A549 (cell line): ENCODE data around the gene SRCAP.

Experiments used
- CEBPB ChIP-seq, 2 experiments: fragments of >200 bp in 1 of 2; sonication (Bioruptor Twin) in 1 of 2; formaldehyde crosslinking in 1 of 2; IDR thresholded peaks; 2 replicates each; pipeline ENCODE4 v1.6.1; 2012 to 2016
- HEYL ChIP-seq: fragments of 250-450 bp; sonication (Bioruptor Pico); IDR thresholded peaks from 2 replicates; pipeline ENCODE4 v1.8.0; 2021; ENCODE audit warnings: mild to moderate bottlenecking, moderate library complexity
- JUN ChIP-seq, 2 experiments: fragments of >200 bp; sonication (Bioruptor Twin); formaldehyde crosslinking; IDR thresholded peaks; 2 replicates in 1 of 2; 3 replicates in 1 of 2; pipeline ENCODE4 v1.6.1; 2016 to 2017
- KDM1A ChIP-seq: fragments of 200-600 bp; sonication (generic); IDR thresholded peaks from 2 replicates; pipeline ENCODE4 v1.6.1; 2016; ENCODE audit warnings: low read depth, mild to moderate bottlenecking
- POLR2A ChIP-seq: IDR thresholded peaks from 2 replicates; pipeline ENCODE4 v1.6.1; 2012; ENCODE audit warnings: mild to moderate bottlenecking, low read length
- TF ChIP-seq, protein P1 (sequence below): fragments of >200 bp; sonication (Bioruptor Twin); formaldehyde crosslinking; IDR thresholded peaks from 3 replicates; pipeline ENCODE4 v1.5.1; 2016
- TF ChIP-seq, protein P2 (sequence below): IDR thresholded peaks from 2 replicates; pipeline ENCODE4 v1.6.1; 2012
- TF ChIP-seq, protein P3 (sequence below): IDR thresholded peaks from 2 replicates; pipeline ENCODE4 v1.6.1; 2012

DNA sequence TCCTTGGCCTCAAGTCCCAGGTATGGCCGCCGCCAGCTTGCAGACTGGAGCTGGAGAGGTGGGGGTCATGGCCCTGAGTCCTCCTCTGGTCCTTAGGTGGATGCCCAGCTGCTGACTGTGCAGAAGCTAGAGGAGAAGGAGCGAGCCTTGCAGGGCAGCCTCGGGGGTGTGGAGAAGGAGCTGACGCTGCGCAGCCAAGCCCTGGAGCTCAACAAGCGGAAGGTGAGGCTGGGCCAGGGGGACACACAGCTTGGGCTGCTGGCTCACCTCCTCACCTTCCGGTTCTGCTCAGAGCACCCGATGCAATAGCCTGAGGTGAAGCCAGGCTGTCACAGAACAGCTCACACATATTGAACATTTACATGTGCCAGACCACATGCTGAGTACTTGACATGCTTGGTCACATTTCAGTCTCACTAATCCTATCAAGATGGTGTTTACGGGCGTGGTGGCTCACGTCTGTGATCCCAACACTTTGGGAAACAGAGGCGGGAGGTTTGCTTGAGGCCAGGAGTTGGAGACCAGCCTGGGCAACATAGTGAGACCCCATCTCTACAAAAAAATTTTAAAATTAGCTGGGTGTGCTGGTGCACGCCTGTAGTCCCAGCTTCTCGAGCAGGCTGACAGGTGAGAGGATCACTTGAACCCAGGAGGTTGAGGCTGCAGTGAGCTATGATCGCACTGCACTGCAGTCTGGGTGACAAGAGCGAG is 70.6 kb downstream of the SRCAP start:
- no peak for TF ChIP-seq CEBPB (IDR thresholded peaks at IDR 0.05)
- TF ChIP-seq, protein P1, sequence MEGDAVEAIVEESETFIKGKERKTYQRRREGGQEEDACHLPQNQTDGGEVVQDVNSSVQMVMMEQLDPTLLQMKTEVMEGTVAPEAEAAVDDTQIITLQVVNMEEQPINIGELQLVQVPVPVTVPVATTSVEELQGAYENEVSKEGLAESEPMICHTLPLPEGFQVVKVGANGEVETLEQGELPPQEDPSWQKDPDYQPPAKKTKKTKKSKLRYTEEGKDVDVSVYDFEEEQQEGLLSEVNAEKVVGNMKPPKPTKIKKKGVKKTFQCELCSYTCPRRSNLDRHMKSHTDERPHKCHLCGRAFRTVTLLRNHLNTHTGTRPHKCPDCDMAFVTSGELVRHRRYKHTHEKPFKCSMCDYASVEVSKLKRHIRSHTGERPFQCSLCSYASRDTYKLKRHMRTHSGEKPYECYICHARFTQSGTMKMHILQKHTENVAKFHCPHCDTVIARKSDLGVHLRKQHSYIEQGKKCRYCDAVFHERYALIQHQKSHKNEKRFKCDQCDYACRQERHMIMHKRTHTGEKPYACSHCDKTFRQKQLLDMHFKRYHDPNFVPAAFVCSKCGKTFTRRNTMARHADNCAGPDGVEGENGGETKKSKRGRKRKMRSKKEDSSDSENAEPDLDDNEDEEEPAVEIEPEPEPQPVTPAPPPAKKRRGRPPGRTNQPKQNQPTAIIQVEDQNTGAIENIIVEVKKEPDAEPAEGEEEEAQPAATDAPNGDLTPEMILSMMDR, result no peak
- TF ChIP-seq, protein P2, sequence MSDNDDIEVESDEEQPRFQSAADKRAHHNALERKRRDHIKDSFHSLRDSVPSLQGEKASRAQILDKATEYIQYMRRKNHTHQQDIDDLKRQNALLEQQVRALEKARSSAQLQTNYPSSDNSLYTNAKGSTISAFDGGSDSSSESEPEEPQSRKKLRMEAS, result no peak
- TF ChIP-seq, protein P3, sequence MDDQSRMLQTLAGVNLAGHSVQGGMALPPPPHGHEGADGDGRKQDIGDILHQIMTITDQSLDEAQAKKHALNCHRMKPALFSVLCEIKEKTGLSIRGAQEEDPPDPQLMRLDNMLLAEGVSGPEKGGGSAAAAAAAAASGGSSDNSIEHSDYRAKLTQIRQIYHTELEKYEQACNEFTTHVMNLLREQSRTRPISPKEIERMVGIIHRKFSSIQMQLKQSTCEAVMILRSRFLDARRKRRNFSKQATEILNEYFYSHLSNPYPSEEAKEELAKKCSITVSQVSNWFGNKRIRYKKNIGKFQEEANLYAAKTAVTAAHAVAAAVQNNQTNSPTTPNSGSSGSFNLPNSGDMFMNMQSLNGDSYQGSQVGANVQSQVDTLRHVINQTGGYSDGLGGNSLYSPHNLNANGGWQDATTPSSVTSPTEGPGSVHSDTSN, result no peak
- no peak for TF ChIP-seq KDM1A
- TF ChIP-seq JUN (IDR thresholded peaks at IDR 0.05), result no peak
- TF ChIP-seq POLR2A, result no peak
- TF ChIP-seq HEYL (CRISPR knock-in tag), result no peak
